ENCODE results near the gene CRYBA2. TPM values are rescaled to one million over a fixed set of nuclear protein-coding genes. Genes with fewer than 3 reads are reported as not detected.

Gene CRYBA2
- total RNA-seq, 1 donor from 2014 or later, result not detected

DNA sequence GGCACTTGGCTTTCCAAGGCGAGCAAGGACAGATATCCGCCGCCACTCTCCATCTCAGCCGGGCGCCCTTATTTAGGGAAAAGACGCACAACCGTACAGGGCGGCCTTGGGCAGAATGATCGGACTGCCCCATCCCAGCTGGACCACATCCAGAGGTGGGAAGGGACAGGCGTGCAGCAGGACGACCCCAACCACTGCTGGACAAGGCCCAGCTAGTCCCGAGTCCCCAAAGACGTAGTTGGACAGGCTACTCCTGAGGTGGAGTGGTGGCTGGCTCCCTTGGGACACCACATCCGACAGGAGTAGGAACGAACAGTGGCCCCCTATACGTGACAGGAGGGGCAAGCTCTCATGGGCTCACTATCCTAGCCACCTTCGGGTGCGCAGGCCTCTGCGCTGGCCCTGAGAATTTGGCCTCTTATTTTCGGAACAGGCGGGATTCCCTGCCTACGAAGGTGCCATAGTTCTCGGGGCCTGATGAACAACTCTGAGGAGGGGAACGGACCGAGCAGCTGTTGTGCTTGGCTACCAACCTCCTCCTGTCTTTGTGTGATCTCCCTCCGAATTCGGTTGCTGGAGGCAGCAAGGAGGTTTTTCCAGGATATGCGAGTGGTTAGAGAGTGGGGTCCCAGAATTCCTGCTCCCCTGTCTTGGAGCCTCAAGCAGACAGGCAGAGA lies 10.5 kb downstream of the CRYBA2 start:
- DNase-seq (ENCODE audit: low read depth, low spot score), result no peak

DNA sequence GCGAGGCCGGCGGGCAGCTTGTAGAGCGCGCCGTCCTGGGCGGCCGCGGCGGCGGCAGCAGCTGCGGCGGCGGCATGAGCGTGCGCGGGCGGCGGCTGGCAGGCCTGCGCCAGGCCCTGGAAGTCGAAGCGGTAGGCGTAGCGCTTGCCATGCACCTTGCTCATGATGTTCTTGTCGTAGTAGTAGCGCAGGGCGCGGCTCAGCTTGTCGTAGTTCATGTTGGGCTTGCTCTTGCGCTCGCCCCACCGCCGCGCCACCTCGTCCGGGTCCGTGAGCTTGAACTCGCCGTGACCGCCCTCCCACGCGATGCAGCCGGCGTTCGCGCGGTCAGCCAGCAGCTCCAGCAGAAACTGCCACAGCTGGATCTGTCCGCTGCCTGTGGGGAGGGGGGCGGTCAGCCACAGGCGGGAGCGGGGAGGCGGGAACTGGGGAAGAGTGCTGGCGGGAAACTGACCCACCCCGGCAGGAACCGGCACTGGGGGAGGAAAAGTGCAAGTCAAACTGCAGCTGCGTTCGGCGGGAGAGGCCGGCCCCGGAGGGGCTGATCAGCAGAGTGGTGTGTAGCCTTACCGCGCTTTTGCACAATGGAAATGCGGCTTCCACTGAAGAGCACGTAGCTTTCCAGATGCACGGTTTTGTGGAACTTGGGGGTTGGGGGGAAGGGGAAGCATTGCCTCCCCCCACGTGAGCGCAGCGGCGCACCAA lies 11.2 kb downstream of the CRYBA2 start:
- DNase-seq (ENCODE audit: low read depth, low spot score), result no peak

DNA sequence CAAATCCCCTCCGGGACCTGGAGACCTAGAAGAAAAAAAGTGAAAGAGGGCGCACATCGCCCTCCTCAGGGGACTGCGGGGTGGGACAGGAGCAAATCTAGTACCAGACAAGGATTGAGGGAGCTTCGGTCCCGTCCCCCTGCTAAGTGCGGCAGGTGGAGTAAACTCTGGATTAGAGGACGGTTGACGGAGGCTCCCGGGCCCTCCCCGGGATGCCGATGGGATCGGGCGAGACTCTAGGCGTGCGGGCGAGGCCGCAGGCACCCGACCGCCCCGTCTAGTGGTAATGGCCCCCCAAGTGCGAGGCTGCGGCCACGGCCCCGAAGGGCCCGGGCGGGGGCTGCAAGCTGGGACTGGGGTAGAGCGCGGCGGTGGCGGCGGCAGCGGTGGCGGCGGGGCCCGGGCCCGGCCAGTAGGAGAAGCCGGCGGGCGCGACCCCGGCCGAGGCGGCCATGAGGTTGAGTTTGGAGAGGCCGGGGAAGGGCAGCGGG lies 11.8 kb downstream of the CRYBA2 start:
- DNase-seq (ENCODE audit: low read depth, low spot score), result no peak

DNA sequence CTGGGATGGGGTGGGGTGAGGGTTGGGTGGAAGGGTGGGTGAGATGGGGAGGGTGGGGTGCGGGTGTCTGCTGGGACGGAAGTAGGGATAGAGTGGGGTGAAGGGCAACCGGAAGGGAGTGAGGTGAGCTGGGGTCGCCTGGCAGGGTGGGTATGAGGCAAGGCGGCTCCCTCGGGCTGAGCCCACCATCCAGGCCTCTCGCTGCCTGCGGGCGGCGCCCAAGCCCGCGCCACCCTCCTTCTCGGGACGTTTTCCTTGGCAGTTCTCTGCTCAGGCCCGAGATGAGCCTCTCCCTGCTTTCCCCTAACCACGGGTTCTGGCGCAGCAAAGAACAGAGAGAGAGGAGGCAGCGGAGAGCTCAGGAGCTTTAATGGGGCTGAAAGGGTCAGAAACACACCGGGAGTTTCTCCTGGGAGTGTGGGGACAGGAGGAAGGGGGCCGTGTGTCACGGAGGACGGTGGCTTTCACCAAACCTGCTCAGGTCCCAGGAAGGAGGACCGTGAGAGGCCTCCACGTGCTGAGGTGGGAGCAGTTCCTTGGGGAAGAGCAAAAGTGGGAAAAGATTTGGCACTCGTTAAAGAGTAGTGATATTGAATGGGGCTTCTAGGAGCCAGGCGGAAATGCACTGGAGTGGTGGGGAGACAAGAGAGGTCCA lies 12.4 kb downstream of the CRYBA2 start:
- DNase-seq (ENCODE audit: low read depth, low spot score), result no peak

DNA sequence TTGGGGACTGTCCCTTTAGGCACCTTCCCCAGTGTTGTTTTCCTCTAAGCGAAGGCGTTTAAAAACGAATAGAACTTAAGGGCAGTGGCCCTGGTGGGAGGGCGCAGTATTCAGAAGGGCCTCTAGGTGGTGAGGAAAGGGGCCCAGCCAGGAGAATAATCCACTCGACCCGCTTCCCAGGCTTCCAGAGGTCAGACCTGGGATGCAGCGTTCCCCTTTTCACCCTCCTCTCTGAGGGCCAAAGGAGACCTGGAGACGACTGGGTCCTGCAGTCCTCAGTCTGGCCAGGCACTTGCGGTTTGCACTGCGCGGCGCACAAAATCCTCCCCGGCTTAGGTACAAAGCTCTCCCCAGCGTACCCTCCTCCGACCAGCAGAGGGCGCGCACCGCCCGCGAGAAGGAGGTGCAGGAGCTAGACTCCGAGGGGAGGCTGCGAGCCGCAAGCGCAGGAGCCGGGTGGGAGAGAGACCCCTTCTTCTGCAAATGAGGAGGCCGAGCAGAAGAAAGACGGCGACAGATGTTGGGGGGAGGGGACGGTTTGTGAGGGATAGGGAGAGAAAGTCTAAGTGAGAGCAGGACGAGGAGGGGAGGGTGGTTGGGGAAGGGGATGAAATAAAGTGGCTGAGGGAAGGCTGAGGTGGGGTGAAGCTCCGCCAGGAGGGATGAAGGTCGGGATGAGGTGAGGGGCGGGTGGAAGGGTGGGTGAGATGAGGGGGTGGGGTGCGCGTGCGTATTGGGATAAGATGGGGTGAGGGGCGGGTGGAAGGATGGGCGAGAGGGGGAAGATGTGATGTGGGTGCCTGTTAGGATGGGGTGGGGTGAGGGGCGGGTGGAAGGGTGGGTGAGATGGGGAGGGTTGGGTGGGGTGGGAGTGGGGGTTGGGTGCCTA lies 13.1 kb downstream of the CRYBA2 start:
- DNase-seq (ENCODE audit: low read depth, low spot score), result peak; percentile 32

DNA sequence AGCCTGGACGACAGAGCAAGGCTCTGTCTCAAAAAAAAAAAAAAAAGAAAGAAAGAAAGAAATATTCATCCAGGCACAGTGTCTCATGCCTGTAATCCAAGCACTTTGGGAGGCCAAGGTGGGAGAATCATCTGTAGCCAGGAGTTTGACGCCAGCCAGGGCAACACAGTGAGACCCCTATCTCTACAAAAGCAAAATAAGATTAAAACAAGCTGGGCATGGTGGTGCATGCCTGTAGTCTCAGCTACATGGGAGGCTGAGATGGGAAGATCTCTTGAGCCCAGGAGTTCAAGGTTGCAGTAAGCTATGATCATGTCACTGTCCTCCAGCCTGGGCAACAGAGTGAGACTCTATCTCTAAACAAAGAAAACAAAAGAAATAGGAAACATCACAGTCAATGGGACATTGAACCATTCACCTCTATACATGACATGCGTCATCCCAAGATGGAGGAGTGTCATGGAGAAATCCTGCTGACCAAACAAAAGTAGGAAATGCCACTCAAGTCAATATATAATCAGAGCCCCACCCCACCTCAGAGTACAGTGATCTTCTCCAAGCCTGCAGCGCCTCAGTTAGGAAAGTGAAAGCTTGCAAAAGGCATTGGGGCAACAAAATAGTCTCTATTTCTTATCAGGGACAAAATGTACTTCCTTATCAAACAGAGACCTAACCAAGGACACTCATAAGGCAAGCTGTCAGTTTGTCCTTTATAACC lies 18.0 kb downstream of the CRYBA2 start:
- no peak for DNase-seq (ENCODE audit: low read depth, low spot score)

DNA sequence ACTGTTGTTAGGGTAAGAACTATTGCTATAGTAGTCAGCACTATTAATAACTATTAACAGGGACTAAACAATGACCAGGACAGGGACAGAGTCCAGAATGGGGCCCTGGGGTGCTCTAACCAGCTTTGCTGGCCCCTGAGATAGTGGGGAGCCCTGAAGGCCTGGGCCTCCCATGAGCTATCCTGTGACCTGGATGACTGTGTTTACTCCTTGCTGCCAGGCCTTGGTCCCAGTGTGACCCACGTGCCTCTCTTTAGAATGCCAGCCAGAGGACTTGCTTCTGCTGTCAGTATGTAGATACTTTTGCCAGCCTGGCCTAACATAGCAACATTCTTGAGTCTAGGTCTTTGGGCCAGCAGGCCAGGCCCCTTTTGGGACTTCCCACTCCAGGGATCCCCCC lies 22.3 kb downstream of the CRYBA2 start:
- no peak for DNase-seq (ENCODE audit: low read depth, low spot score)

DNA sequence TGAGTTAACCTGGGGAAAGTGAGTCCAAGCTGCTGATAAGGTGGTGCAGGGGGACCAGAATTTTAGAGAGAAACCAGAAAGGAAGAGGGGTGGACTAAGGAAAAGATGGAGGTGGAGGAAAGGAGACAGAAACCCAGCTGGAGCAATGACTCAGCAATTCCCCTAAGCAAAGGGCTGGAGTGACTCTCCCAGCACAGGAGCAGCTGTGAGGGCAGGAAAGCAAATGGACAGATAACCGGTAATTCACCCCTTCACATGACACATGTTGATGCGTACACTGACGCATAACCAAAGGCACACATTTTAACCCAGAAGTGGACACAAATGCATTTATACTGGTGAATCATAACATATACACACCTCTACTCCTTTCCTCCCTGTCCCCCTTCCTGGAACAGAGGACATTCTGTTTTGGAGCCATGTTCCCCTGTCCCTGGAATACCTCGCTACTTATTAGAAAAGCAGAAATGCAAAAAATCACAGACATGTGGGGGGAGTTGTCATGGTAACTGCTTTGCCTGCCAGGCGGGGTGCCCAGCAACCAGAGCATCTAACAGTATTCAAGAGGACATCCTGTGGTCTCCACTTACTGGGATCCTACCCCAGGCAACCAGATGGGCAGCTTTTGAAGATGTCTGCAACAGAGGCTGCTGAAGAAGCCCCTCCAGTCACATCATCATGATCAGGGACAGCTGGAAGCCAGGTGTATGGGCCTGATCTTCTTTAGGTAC lies 29.0 kb downstream of the CRYBA2 start:
- no peak for DNase-seq (ENCODE audit: low read depth, low spot score)

DNA sequence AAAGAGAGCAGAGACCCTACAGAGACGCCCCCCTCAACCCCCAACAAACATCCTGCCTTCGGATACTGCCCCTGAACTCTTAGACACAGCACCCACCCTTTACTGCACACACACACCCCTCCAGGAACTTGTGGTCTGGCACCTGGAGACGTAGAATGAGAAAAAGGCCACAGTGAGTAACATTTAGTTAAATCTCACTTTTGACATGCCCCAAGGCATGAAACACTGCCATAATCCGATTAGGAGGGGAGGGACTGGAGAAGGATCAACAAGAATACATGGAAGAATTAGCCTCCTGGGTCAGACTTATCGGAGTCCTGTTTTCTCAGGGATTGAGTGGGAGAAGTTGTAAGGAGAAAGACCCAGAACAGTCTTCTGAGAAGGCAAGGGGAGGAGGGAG lies 29.6 kb downstream of the CRYBA2 start:
- DNase-seq (ENCODE audit: low read depth, low spot score), result no peak

DNA sequence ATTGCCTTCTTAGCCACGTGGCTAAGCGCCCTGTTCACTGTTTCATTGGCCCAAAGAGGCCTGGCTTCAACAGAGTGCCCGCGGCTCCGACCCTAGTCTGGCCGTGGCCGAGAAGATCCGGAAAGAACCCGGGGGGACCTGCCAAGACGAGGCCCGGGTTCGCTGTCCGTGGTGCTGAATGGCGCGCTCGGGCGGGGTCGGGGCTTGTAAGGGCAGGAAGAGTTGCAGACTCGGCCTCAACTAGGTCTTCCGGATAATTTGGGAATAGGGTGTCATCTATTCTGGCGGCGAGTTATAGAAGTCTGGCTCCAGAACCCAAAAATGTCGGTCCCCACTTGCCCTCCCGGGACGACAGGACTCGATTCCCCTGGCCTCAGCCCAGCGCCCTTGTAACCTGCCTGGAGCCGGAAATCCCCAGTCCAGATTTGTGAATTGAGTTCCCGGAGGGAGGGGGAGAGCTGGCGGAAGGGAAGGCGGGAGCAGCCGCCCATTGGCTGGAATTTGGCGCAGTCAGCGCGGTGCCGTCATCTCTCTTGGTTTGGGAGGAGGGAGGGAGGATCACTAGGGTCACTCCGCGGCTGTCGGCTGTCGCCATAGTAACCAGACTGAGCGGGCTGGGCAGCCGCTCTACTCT lies 30.2 kb downstream of the CRYBA2 start:
- no peak for DNase-seq (ENCODE audit: low read depth, low spot score)

DNA sequence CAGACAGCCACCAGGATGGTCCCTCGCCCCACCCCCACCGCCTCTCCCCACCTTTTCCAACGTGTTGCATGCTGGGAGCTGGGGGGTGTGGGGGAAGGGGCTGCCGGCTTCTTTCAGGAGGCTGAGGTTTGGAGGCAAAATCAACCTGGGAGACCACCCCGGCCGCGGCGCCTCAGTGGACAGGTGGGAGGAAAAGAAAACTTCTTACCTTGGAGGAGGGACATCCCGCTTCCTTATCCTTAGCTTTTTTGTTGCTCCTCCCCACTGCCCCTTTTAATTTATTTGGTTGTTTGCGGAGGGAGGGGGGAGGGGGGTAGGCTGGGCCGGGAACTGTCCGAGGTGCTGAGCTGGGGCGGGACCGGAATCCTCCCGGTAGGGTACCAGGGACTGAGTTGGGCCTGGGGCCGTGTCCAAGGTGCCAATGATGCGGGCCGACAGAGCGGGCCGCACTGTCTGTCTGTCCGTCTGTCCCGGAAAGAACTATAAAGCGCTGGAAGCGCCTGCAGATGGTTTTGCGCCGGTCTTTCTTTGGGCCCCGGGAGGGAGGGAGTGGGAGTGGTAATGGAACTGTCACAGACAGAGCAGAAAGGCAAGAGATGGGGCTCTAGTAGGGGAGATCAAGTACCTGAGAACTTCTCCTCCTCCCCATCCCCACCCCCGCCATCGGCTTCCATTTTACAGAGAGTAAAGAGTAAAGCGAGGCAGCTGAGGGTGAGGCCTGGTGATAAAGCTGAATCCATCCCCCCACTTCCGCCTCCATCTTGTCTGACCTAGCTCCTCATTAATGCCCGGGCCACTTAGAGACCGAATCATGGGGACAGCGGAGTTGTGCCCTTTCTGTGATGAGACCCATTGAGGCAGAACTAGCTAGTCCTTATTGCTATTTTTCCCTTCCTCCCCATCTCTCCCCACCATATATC lies 31.3 kb downstream of the CRYBA2 start:
- DNase-seq (ENCODE audit: low read depth, low spot score), result no peak

DNA sequence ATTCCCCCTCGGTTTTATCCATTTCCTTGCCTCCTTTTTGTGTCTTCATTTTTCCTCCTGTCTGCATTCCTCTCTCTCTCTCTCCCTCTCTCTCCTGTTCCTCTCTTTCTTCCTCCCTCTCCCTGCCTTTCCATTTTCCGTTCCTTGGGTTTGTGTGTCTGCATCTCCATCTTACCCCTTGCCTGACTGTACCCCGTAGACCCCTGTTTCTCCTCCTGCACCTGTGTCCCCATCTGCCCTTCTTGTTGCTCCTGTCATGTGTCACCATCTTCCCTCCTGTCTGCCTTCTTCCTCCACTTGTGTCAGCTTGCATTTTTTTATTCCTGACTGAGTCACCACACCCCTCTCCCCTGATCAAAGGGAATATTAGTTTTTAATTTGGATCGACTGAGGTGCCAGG lies 32.0 kb downstream of the CRYBA2 start:
- DNase-seq (ENCODE audit: low read depth, low spot score), result no peak

DNA sequence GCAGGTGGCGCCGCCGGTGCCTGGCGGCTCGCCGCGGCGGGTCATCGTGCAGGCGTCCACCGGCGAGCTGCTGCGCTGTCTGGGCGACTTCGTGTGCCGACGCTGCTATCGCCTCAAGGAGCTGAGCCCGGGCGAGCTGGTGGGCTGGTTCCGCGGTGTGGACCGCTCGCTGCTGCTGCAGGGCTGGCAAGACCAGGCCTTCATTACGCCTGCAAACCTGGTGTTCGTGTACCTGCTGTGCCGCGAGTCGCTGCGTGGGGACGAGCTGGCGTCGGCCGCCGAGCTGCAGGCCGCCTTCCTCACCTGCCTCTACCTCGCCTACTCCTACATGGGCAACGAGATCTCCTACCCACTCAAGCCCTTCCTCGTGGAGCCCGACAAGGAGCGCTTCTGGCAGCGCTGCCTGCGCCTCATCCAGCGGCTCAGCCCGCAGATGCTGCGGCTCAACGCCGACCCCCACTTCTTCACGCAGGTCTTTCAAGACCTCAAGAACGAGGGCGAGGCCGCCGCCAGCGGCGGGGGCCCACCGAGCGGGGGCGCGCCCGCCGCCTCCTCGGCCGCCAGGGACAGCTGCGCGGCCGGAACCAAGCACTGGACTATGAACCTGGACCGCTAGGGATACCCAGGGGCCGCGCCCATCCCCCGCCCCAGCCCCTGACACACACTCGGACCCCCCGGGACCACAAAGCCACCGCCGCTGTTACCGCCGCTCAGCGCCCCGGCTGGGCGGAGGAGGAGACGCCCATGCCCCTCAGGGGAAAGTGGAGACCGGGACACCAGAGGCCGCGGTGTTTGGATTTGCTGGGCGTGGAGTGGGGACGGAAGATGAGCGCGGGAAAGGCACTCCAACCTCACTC lies 32.7 kb downstream of the CRYBA2 start:
- no peak for DNase-seq (ENCODE audit: low read depth, low spot score)

DNA sequence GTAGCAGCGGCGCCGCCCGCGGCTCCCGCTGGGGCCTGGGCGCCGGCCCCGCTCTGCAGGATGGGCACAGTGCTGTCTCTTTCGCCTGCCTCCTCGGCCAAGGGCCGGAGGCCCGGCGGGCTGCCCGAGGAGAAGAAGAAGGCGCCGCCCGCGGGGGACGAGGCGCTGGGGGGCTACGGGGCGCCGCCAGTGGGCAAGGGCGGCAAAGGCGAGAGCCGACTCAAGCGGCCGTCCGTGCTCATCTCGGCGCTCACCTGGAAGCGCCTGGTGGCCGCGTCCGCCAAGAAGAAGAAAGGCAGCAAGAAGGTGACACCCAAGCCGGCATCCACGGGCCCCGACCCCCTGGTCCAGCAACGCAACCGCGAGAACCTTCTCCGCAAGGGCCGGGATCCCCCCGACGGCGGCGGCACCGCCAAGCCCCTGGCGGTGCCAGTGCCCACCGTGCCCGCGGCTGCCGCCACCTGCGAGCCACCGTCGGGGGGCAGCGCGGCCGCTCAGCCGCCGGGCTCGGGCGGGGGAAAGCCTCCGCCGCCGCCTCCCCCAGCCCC lies 33.4 kb downstream of the CRYBA2 start:
- no peak for DNase-seq (ENCODE audit: low read depth, low spot score)

DNA sequence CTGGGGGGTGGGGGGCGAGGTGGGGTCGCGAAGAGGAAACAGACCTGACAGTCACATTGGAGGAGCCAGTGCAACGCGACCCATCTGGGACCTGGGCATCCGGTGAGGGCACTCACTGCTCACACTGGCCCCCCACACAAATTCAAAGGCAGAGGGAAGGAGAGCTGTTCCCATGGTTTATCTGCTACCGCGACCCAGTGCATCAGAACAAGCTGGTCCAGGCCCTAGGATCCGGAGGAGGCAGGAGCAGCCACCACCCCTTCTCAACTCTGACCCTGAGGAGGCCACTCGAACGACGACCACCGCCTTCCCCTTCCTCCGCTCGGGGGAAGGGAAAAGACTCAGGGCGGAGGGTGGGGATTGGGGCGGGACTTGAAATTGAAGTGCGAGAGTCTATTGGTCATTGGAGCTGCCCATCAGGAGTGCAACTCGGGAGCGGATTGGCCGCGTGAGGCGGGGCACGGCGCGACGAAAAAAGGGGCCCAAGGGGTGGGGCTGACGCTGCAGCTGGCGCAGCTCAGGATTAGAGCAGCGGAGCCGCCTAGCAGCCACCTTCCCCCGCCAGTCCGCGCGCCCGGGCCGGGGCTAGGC lies 34.0 kb downstream of the CRYBA2 start, which contains the start of gene CDK5R2:
CDK5R2 (plus strand) TSS at position 526 of the 591 bp plus-strand sequence. CDS start 155 bp downstream, outside the sequence.
- peak; percentile 30 for DNase-seq (ENCODE audit: low read depth, low spot score)

DNA sequence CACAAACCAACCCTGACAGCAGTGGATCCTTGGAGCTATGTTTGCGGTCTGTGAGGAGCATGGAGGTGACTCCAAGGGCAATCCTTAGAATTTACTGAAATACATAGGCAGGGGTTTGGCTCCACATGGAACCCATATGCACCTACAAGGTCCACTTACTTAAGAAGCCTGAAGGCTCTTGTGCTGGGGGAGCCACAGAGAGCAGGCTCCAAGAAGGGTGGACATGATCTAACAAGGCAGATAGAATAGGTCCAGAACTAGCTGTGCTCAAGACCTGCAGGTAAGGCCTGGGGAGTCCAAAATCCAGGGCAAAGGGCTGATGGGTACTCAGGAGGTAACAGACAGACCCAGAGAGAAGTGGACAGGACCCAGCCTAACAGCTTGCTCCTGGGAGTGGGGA lies 34.9 kb downstream of the CRYBA2 start:
- no peak for DNase-seq (ENCODE audit: low read depth, low spot score)

DNA sequence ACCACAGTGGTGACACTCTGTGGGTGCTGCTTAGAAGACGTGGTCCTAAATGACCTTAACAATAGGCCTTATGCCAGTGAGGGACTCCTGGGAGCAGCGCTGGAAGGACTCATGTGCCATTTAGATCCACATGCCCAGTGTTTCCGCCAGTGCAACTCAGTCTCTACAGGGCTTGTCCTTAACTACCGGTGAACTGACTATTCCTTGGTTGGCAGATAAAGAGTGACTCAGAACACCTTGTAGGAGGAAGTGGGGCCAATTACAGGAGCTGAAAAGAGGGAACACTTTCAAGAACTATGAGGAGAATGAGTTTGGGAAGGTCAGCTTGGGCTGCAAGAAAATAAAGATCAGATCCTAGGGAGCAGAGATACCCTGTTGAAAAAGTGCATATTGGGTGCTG lies 35.6 kb downstream of the CRYBA2 start:
- DNase-seq (ENCODE audit: low read depth, low spot score), result no peak
